ENCODE measurements around the gene ULK3.

GRCh38 chr15:74786551-74787165 is 56.3 kb downstream of the ULK3 start:
- TF ChIP-seq POLR2A (IDR thresholded peaks at IDR 0.05; ENCODE audit: low read length) (no peak), GATA1 (IDR thresholded peaks at IDR 0.05; ENCODE audit: low read depth, low read length) (no peak)

Measured in erythroblast (primary cell).